Body of pancreas (tissue), 4 donors: Measurements from ENCODE around the gene INPP5D.

Experiments
- POLR2A ChIP-seq, 3 donors: fragments of 450-650 bp; IDR thresholded peaks; one replicate each; pipeline ENCODE4 v1.6.1; 2016; ENCODE audit warnings: antibody characterized with exemption in 3 of 3, mild to moderate bottlenecking in 2 of 3
- TF ChIP-seq, protein P1 (sequence below), 7 experiments: fragments of 450-650 bp in 4 of 7; fragments of 200-600 bp in 3 of 7; sonication (generic) in 3 of 7; IDR thresholded peaks; one replicate each; pipeline ENCODE4 v1.5.1; 2016 to 2019; ENCODE audit warnings: antibody characterized with exemption in 7 of 7

- TF ChIP-seq, protein P1, sequence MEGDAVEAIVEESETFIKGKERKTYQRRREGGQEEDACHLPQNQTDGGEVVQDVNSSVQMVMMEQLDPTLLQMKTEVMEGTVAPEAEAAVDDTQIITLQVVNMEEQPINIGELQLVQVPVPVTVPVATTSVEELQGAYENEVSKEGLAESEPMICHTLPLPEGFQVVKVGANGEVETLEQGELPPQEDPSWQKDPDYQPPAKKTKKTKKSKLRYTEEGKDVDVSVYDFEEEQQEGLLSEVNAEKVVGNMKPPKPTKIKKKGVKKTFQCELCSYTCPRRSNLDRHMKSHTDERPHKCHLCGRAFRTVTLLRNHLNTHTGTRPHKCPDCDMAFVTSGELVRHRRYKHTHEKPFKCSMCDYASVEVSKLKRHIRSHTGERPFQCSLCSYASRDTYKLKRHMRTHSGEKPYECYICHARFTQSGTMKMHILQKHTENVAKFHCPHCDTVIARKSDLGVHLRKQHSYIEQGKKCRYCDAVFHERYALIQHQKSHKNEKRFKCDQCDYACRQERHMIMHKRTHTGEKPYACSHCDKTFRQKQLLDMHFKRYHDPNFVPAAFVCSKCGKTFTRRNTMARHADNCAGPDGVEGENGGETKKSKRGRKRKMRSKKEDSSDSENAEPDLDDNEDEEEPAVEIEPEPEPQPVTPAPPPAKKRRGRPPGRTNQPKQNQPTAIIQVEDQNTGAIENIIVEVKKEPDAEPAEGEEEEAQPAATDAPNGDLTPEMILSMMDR (IDR thresholded peaks at IDR 0.05): no peak
- TF ChIP-seq POLR2A (IDR thresholded peaks at IDR 0.05): no peak
Observed at GRCh38 chr2:233195027-233195426, 134.9 kb downstream of the INPP5D start.
